Fibroblast of lung (primary cell): ENCODE data around the gene AKR1E2.

Source experiments
- EZH2 ChIP-seq: IDR thresholded peaks from 2 replicates; pipeline ENCODE4 v1.5.1; 2012; ENCODE audit warnings: low read length, control low read depth, mild to moderate bottlenecking; ENCODE audit errors: missing control alignments
- TF ChIP-seq, protein P1 (sequence below), 2 donors: IDR thresholded peaks in 1 of 2; conservative IDR thresholded peaks in 1 of 2; 1 replicate in 1 of 2; 2 replicates in 1 of 2; pipeline ENCODE4 v1.5.1; 2011 to 2012; ENCODE audit warnings: low read length in 2 of 2, control low read depth in 1 of 2, inconsistent platforms in 1 of 2, low read depth in 1 of 2, mild to moderate bottlenecking in 1 of 2

DNA sequence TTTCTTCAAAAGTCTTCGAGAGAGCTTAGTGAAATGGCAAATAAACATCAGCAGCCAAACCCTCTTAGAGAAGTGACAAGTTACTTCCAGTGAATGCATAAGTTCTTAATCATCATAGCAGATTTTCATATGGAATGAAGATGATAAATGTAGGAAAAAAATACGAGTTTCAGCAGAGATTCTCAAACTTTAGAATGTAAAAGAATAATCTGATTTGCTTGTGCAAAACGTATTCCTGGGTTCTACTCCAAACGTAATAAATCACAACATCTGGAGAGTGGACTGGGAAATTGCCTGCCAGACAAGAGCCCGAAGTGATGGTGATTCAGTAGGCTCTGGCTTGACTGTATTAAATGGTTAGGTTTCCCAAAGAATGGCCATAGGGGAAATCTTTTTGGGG, 62.2 kb downstream of the AKR1E2 start:
- TF ChIP-seq, protein P1, sequence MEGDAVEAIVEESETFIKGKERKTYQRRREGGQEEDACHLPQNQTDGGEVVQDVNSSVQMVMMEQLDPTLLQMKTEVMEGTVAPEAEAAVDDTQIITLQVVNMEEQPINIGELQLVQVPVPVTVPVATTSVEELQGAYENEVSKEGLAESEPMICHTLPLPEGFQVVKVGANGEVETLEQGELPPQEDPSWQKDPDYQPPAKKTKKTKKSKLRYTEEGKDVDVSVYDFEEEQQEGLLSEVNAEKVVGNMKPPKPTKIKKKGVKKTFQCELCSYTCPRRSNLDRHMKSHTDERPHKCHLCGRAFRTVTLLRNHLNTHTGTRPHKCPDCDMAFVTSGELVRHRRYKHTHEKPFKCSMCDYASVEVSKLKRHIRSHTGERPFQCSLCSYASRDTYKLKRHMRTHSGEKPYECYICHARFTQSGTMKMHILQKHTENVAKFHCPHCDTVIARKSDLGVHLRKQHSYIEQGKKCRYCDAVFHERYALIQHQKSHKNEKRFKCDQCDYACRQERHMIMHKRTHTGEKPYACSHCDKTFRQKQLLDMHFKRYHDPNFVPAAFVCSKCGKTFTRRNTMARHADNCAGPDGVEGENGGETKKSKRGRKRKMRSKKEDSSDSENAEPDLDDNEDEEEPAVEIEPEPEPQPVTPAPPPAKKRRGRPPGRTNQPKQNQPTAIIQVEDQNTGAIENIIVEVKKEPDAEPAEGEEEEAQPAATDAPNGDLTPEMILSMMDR (conservative IDR thresholded peaks at IDR 0.05 in 1 of 2, IDR thresholded peaks at IDR 0.05 in 1 of 2; ENCODE audit: low read depth in 1 of 2, low read length in 2 of 2), result no peak
- no peak for TF ChIP-seq EZH2
